OCI-LY3 (cell line): Measurements from ENCODE around the gene GNAL.

ENCODE experiments used
- H2AFZ ChIP-seq: fragments of 200-600, 300-600 bp; shearing (Covaris generic); 2 replicates; pipeline ENCODE4 v1.6.0; 2014; ENCODE audit warnings: antibody characterized with exemption, low read depth, low read length
- H3K27ac ChIP-seq: fragments of 200-600, 300-600 bp; sonication (generic); 2 replicates; pipeline ENCODE4 v1.5.1; 2014; ENCODE audit warnings: mild to moderate bottlenecking, low read length, moderate library complexity, mixed read lengths
- H3K27me3 ChIP-seq: fragments of 200-600, 300-600 bp; sonication (generic); 2 replicates; pipeline ENCODE4 v1.6.1; 2014; ENCODE audit warnings: low read depth, low read length, mixed read lengths
- H3K36me3 ChIP-seq: fragments of 200-600, 300-600 bp; sonication (generic); replicated peaks from 2 replicates; pipeline ENCODE3; 2014; ENCODE audit warnings: low read depth, low read length, mixed read lengths
- H3K4me1 ChIP-seq: fragments of 300-600, 200-600 bp; sonication (generic); 2 replicates; pipeline ENCODE4 v1.6.1; 2014; ENCODE audit warnings: low read length, mixed read lengths
- H3K4me2 ChIP-seq: fragments of 200-600, 300-600 bp; sonication (generic); 2 replicates; pipeline ENCODE4 v1.6.1; 2014; ENCODE audit warnings: low read length, mixed read lengths
- H3K4me3 ChIP-seq: fragments of 300-600, 200-600 bp; sonication (generic); 2 replicates; pipeline ENCODE4 v1.5.1; 2014; ENCODE audit warnings: antibody characterized with exemption, mild to moderate bottlenecking, low read length, moderate library complexity
- H3K79me2 ChIP-seq: fragments of 300-600, 200-600 bp; shearing (Covaris generic); 2 replicates; pipeline ENCODE4 v1.6.1; 2014; ENCODE audit warnings: mild to moderate bottlenecking, low read length, mixed read lengths
- H3K9ac ChIP-seq: fragments of 300-600, 200-600 bp; shearing (Covaris generic); 2 replicates; pipeline ENCODE4 v1.6.0; 2014; ENCODE audit warnings: mild to moderate bottlenecking, low read length, moderate library complexity
- H3K9me3 ChIP-seq: fragments of 200-600, 300-600 bp; shearing (Covaris generic); 2 replicates; pipeline ENCODE4 v1.6.1; 2014; ENCODE audit warnings: low read length, mixed read lengths; ENCODE audit not compliant: insufficient read depth
- H4K20me1 ChIP-seq: fragments of 200-600, 300-600 bp; sonication (generic); 2 replicates; pipeline ENCODE4 v1.6.1; 2016; ENCODE audit warnings: low read length, mixed read lengths; ENCODE audit not compliant: insufficient read depth
- EZH2phosphoT487 ChIP-seq: fragments of 200-600 bp; shearing (Covaris generic); IDR thresholded peaks from 2 replicates; pipeline ENCODE4 v1.6.1; 2018; ENCODE audit warnings: antibody characterized with exemption, mixed run types, low read depth
- TF ChIP-seq, protein P1 (sequence below): fragments of 200-600, 300-600 bp; sonication (generic); IDR thresholded peaks from 2 replicates; pipeline ENCODE4 v1.5.1; 2014; ENCODE audit warnings: antibody characterized with exemption, low read length, low read depth

Gene GNAL

DNA sequence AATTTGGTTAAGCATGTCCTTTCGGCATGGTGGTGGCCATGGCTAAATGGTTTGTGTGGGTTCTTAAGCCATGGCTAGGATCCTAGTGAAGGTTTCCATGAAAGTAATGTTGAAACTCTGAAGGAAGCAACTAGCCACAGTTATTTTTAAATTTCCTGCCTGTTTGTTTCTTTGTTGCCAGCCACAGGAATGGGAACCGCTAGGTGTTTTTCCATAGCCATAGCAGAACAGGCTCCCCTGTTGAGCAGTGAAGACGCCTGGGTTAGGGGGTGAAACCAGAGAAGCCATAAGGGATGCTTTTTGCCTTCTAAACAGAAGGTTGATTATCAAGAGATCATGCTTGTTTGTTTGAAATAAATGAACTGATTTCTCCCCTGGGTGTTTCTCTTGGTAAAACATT, 102.1 kb downstream of the GNAL start:
- Histone ChIP-seq H3K79me2 (no peaks in the 10 kb centered on the region), H3K27me3 (no peaks in the 10 kb centered on the region), H3K9me3 (no peaks in the 10 kb centered on the region), H3K4me3 (no peak overlapping the region), H3K36me3 (no peaks in the 10 kb centered on the region), H3K4me1 (no peaks in the 10 kb centered on the region), H3K4me2 (no peak overlapping the region), H2AFZ (no peak overlapping the region), H4K20me1 (no peaks in the 10 kb centered on the region), H3K27ac (no peak overlapping the region), H3K9ac (no peak overlapping the region)
- TF ChIP-seq, protein P1, sequence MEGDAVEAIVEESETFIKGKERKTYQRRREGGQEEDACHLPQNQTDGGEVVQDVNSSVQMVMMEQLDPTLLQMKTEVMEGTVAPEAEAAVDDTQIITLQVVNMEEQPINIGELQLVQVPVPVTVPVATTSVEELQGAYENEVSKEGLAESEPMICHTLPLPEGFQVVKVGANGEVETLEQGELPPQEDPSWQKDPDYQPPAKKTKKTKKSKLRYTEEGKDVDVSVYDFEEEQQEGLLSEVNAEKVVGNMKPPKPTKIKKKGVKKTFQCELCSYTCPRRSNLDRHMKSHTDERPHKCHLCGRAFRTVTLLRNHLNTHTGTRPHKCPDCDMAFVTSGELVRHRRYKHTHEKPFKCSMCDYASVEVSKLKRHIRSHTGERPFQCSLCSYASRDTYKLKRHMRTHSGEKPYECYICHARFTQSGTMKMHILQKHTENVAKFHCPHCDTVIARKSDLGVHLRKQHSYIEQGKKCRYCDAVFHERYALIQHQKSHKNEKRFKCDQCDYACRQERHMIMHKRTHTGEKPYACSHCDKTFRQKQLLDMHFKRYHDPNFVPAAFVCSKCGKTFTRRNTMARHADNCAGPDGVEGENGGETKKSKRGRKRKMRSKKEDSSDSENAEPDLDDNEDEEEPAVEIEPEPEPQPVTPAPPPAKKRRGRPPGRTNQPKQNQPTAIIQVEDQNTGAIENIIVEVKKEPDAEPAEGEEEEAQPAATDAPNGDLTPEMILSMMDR: no peak
- no peak for TF ChIP-seq EZH2phosphoT487

- Histone ChIP-seq H3K4me2 (no peak overlapping the region), H3K36me3 (no peaks in the 10 kb centered on the region), H3K27me3 (no peaks in the 10 kb centered on the region), H3K4me1 (no peaks in the 10 kb centered on the region), H3K9ac (no peak overlapping the region), H3K4me3 (no peak overlapping the region), H2AFZ (no peak overlapping the region), H3K27ac (no peak overlapping the region), H3K79me2 (no peaks in the 10 kb centered on the region), H3K9me3 (no peaks in the 10 kb centered on the region), H4K20me1 (no peaks in the 10 kb centered on the region)
- TF ChIP-seq, protein P1: no peak
- TF ChIP-seq EZH2phosphoT487: no peak
These were observed 103.6 kb downstream of the GNAL start for GRCh38 chr18:11792632-11793031.

- Histone ChIP-seq H3K27ac (no peak overlapping the region), H3K4me1 (no peaks in the 10 kb centered on the region), H3K4me3 (no peak overlapping the region), H3K9ac (no peak overlapping the region), H3K27me3 (no peaks in the 10 kb centered on the region), H3K79me2 (no peaks in the 10 kb centered on the region), H4K20me1 (no peaks in the 10 kb centered on the region), H3K36me3 (no peaks in the 10 kb centered on the region), H3K4me2 (no peak overlapping the region), H3K9me3 (no peaks in the 10 kb centered on the region), H2AFZ (no peak overlapping the region)
- TF ChIP-seq EZH2phosphoT487: no peak
- TF ChIP-seq, protein P1: no peak
These were observed 105.1 kb downstream of the GNAL start for GRCh38 chr18:11794195-11794594.

DNA sequence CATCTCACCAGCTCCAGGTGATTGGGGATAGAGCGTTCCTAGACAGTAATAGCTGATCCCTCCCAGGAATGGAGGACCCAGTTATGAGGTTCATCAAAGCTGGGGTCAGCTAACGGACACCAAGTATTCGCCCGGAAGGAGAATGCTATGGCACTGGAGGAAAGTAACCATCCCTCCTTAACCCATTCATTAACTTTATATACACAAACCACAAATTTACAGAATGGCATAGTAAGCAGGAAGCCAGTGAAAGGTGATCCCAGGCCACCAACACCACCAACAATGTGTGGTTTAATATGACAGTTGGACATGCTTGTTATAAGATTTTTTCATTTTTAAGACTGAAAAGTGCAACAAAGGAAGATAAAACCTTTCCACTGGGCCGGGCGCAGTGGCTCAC, 106.9 kb downstream of the GNAL start:
- H4K20me1 ChIP-seq: no peaks in the 10 kb centered on the region
- no peaks in the 10 kb centered on the region for H3K79me2 ChIP-seq
- H3K27me3 ChIP-seq: peaks cover 3% of the 10 kb centered on the region; the same call in 1 of the 2 replicates
- no peak overlapping the region for H3K4me2 ChIP-seq
- H2AFZ ChIP-seq: no peak overlapping the region
- H3K4me1 ChIP-seq: no peaks in the 10 kb centered on the region
- TF ChIP-seq, protein P1: no peak
- TF ChIP-seq EZH2phosphoT487: no peak
- H3K27ac ChIP-seq: no peak overlapping the region
- no peaks in the 10 kb centered on the region for H3K9me3 ChIP-seq
- no peak overlapping the region for H3K4me3 ChIP-seq
- H3K36me3 ChIP-seq: no peaks in the 10 kb centered on the region
- H3K9ac ChIP-seq: no peak overlapping the region
